ENCODE measurements around the gene FAM25A.
"Not testable (repeated sequence)": the region's sequence is repeated elsewhere in the genome, so short reads cannot be mapped to it uniquely, and the experiment has no call there.

DNA sequence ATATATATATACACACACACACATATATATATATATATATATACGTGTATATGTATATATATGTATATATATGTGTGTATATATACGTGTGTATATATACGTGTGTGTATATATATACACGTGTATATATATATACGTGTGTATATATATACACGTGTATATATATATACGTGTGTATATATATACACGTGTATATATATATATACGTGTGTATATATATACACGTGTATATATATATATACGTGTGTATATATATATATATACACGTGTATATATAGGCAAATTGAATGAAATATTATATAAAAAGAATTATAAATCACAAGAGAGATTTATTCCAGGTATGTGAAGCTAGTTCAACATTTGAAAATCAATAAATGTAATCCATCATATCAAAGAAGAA lies 28.7 kb upstream of the FAM25A start:
- TF ChIP-seq, protein P1, sequence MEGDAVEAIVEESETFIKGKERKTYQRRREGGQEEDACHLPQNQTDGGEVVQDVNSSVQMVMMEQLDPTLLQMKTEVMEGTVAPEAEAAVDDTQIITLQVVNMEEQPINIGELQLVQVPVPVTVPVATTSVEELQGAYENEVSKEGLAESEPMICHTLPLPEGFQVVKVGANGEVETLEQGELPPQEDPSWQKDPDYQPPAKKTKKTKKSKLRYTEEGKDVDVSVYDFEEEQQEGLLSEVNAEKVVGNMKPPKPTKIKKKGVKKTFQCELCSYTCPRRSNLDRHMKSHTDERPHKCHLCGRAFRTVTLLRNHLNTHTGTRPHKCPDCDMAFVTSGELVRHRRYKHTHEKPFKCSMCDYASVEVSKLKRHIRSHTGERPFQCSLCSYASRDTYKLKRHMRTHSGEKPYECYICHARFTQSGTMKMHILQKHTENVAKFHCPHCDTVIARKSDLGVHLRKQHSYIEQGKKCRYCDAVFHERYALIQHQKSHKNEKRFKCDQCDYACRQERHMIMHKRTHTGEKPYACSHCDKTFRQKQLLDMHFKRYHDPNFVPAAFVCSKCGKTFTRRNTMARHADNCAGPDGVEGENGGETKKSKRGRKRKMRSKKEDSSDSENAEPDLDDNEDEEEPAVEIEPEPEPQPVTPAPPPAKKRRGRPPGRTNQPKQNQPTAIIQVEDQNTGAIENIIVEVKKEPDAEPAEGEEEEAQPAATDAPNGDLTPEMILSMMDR (IDR thresholded peaks at IDR 0.05): not testable (repeated sequence)
- TF ChIP-seq POLR2A (IDR thresholded peaks at IDR 0.05): not testable (repeated sequence)

All from right lobe of liver (tissue), 4 donors.